OCI-LY3 (cell line): Measurements from ENCODE around the gene FAM110A.

ENCODE experiments used
- CTCF ChIP-seq: fragments of 200-600, 300-600 bp; sonication (generic); IDR thresholded peaks from 2 replicates; pipeline ENCODE4 v1.5.1; 2014; ENCODE audit warnings: antibody characterized with exemption, low read length, low read depth
- EZH2phosphoT487 ChIP-seq: fragments of 200-600 bp; shearing (Covaris generic); IDR thresholded peaks from 2 replicates; pipeline ENCODE4 v1.6.1; 2018; ENCODE audit warnings: antibody characterized with exemption, mixed run types, low read depth

DNA sequence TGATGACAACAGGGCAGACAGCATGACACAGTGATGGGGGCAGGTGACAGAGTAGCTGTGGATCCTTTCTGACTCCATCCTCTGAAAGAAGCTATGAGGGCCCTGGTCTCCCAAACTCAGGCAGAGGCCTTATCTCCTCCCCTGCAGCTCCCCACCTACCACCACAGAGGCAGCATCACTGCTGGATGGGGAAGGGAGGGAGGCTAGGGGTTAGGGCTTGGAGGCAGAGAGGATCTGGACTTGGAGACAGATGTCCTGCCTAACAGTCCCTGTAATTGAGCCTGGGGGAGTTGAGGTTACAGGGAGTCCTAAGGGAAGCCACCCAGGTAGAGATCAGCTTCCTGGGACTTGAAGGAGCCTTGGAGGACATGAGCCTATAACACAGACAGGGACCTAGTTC lies 37.9 kb downstream of the FAM110A start:
- TF ChIP-seq CTCF (no peak), EZH2phosphoT487 (no peak)
